Caki2 (cell line): ENCODE results near the gene ADAMTSL5. TPM values are rescaled to one million over a fixed set of nuclear protein-coding genes. Genes with fewer than 3 reads are reported as not detected.

Experiments
- DNase-seq: peaks from one replicate; pipeline ENCODE4 v3.0.0-alpha.2; 2015; ENCODE audit warnings: low read depth
- in situ Hi-C: cut with HindIII; loops from 2 replicates; pipeline ENCODE4 v1.10.0; 2016; ENCODE audit warnings: low sequenced_read_pairs, low pct_unique_long_range_greater_than_20kb, mixed read lengths
- total RNA-seq: library from RNA; depleted of rRNA; stranded (reverse); fragments of >200 nt; shearing (Covaris generic); gene quantifications from 2 replicates; pipeline ENCODE4 v1.2.3, GENCODE V29; 2014; ENCODE audit warnings: low replicate concordance; rRNA removed

ADAMTSL5 gene
- total RNA-seq, 1 experiment from 2014 or later: not detected

- in situ Hi-C loops: no loop called here
- no peak for DNase-seq
Observed at GRCh38 chr19:1459479-1459878, 53.3 kb downstream of the ADAMTSL5 start.

GRCh38 chr19:1457892-1458291 is 54.9 kb downstream of the ADAMTSL5 start:
- in situ Hi-C loops: no loop called here
- no peak for DNase-seq

GRCh38 chr19:1457031-1457739 is 55.6 kb downstream of the ADAMTSL5 start:
- DNase-seq: no peak
- in situ Hi-C loops: no loop called here

DNA sequence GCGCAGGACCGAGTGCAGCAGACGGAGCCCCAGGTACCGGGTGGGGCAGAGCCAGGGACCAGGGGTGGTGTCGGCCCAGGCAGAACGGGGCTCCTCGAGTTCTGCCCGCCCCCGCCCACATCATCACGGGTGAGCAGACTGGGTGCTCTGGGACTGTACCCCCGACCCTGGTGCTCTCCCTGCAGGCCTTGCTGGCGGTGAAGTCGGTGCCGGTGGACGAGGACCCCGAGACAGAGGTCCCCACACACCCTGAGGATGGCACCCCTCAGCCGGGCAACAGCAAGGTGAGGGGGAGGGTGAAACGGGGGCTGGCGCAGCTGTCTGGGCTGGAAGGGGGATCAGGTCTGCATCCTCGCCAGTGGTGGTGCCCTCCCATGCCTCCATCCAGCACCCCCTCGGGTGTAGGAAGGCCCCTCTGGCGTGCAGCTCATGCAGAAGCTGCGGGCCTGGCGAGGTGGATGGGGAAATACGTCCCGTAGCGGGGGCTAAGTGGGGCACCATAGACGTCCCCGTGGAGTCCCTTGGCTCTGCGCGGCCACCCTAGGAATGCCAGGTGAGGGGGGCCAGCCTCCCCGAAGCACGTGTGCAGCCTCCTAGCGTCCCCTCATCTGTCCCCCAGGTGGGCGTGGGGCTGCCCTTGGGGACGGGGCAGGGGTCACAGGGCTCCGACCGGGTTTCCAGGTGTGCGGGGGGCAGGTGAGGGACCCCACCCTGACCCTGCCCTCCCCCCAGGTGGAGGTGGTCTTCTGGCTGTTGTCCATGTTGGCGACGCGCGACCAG is 56.5 kb downstream of the ADAMTSL5 start:
- in situ Hi-C loops: no loop called here
- no peak for DNase-seq

DNA sequence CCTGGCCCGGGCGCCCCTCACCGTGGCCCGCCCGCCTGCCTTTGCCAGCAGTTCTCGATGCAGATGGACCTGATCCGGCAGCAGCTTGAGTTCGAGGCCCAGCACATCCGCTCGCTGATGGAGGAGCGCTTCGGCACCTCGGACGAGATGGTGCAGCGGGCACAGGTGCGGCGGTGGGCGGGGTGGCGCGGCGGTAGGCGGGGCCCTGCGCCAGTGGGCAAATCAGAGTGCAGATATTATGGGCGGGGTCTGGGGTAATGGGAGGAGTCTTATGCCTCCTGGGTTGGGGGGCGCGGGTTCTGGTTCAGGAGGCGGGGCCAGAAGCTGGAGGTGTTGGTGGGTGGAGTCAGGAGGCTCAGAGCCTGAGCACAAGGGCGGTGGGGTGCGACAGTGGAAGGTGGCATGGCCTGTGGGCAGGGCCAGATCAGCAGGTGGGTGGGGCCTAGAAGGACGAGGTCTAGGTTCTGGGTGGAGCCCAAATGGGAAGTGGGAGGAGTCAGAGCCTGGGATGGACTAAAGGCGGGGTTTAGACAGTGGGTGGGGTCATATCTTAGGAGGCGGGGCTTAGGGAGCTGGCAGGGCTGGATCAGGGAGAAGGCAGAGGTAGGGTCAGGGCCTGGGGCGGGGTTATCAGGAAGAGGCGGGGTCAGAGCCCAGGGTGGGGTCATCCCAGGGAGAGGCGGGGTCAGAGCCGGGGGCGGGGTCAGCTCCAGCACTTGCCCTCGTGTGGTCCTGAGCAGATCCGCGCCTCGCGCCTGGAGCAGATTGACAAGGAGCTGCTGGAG is 57.3 kb downstream of the ADAMTSL5 start:
- DNase-seq: peak; percentile 78
- in situ Hi-C loops: no loop called here

Other genes with a start within 250 kb of the ADAMTSL5 start
- gene CIRBP, start 243.7 kb downstream of the ADAMTSL5 start, total RNA-seq: 51.1 and 84.1 TPM in 2 replicates
- 24.8 and 29.5 TPM in 2 replicates for gene FAM174C, start 237.5 kb downstream of the ADAMTSL5 start, total RNA-seq
- not detected in 2 replicates for gene EFNA2, start 227.1 kb downstream of the ADAMTSL5 start, total RNA-seq
- gene NDUFS7, start 129.1 kb downstream of the ADAMTSL5 start, total RNA-seq: 43.2 and 58.6 TPM in 2 replicates
- 25.5 and 68.1 TPM in 2 replicates for gene GAMT, start 111.5 kb downstream of the ADAMTSL5 start, total RNA-seq
- 80.1 and 97.4 TPM in 2 replicates for gene DAZAP1, start 105.4 kb downstream of the ADAMTSL5 start, total RNA-seq
- gene RPS15, start 74.6 kb downstream of the ADAMTSL5 start, total RNA-seq: 347 and 450 TPM in 2 replicates
- not detected in 2 replicates for gene APC2, start 62.9 kb downstream of the ADAMTSL5 start, total RNA-seq
- gene C19orf25, start 33.8 kb downstream of the ADAMTSL5 start, total RNA-seq: 28.0 and 29.1 TPM in 2 replicates
- gene PCSK4, start 22.7 kb downstream of the ADAMTSL5 start, total RNA-seq: 2.1 and 3.0 TPM in 2 replicates
- 4.1 and 7.4 TPM in 2 replicates for gene REEP6, start 21.8 kb downstream of the ADAMTSL5 start, total RNA-seq
- not detected in 2 replicates for gene PLK5, start 11.1 kb upstream of the ADAMTSL5 start, total RNA-seq
- 60.3 and 67.4 TPM in 2 replicates for gene MEX3D, start 55.3 kb upstream of the ADAMTSL5 start, total RNA-seq
- gene MBD3, start 79.8 kb upstream of the ADAMTSL5 start, total RNA-seq: 65.2 and 100 TPM in 2 replicates
- gene UQCR11, start 92.4 kb upstream of the ADAMTSL5 start, total RNA-seq: 97.2 and 105 TPM in 2 replicates
- gene TCF3, start 139.6 kb upstream of the ADAMTSL5 start, total RNA-seq: 40.2 and 65.0 TPM in 2 replicates
- gene ONECUT3, start 240.5 kb upstream of the ADAMTSL5 start, total RNA-seq: not detected in 2 replicates